HK-2 (cell line): Measurements from ENCODE around the gene F3.

Source experiments
- DNase-seq: peaks from one replicate; pipeline ENCODE4 v3.0.0-alpha.2; 2018; ENCODE audit not compliant: unreplicated experiment

F3 gene

DNA sequence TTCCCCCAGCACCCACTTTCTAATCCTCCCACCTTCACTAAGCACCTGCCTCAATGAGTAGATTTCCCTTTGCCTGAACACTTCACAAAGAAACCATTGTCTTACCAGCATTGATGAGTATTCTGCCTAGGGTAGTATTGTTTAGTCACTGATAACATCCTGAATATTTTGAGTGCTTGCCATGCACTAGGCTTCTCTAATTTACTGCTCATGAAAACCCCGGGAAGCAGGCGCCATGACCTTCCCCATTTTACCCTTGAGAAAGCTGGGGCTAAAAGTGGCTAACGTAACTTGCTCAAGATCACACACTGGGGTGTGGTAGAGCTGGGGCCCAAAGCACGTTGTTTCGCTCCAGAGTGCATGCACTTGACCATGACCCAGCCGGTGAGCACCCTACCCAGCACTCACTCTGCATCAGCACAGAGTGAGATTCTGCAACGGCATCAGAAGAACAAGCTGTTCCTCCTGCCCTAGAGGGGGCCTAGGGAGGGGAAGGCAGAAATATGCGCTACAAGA is 10.6 kb upstream of the F3 start:
- no peak for DNase-seq

DNA sequence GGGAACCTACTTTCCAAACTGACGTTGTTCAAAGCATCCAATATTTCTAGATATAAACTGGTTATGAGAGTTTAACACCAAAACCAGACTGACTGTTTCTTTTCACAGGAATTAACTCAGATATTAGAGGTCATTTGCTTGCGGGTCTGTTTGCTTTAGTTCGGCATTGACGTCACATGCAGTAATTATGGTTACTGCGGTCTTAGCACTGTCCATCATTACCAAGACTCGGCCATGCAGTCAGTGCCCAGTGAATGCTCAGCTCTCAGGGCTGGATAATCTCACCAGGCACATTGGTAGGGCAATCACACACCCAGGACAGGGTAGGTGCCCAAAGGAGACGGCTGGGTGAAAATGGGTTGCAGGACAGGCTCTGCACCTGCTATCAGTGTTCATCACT is 9.9 kb upstream of the F3 start:
- DNase-seq: no peak

DNA sequence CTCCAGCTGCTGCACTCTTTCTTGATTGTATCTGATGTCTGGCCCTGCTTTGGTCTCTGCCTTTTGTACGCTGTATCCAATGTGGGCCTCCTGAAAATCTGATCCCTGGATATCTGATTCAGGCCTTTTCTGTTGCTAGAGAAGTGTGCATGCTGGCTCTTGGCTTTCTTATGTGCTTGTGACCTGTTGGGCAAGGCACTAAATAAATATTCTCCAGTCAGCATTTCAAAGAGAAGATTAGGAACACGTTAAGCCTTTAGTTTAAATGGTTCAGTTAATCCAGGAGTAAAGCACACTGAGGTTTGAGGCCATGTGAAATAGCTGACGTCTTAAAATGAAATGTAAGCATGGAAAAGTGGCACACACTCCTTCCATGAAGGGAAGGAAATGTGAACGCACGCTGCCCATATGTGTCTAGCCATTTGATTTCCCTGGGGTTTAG is 9.3 kb upstream of the F3 start:
- no peak for DNase-seq

DNA sequence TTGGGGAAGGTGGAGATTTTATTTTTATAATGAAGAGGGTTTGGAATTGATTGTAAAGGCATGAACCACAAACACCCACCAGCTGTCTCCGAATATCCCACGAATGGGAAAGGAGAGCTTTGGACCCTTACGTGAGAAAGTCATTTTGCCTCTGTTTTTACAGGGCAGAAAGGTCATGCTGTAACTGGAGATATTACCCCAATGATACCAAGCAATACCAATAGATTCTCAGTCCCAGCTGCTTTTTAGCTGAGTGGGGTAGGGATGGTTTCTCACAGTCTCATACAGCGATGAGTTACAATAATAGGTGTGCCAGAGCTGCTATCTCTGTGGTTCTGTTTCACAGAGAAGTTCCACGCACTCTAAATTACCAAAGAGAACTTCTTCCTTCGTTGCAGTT is 8.8 kb upstream of the F3 start:
- no peak for DNase-seq

DNA sequence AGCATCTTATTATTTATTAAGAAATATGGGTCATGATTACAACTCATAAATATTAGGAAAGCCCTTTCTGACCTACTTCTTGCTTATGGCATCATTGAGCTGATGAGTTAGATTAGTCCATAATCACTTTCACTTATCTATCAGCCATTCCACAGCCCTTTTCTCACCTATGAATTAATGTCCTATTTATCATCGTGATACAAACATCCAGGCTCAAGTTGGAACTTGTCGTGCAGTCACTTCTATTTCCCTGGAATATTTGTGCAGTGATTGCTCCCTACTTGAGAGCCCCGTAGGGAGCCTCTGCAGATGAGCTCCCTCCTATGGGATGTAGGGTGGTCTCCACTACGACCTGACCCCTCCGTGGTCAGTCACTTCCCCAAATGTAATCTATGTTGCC is 8.1 kb upstream of the F3 start:
- no peak for DNase-seq

DNA sequence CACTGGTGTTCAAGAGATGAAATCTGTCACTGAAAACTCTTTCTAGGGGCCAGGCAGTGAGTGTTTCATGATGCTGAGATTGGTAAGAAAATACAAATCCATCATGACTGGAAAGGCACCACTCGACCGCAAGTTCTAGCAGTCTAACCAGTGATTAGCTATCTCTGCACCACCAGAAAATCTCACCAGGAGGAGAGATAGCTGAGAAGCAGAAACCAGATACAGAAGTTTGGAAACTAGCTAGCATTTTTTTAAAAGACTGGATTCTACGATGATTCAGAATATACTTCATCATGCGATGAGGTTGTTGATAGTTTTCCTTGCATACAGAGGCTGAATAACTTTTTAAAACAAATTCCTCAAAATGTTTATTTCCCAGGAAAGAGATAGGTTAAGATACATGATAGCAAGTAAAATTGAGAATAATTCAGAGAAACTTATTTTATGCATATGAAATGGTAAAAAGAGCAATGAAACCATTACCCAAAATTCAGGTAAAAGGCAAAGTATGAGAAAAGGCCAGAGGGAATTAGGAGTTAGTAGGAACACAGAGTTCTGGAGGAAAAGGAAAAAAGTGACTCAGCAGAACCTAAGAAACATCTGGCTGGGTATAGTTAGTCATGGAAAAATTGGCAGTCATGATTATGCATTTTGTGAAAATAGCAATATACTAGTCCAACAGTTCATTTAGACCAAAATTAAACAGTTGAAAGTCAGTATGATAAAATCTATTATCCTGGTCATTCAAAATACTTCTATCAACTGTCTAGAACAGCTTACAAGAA is 3.3 kb upstream of the F3 start:
- no peak for DNase-seq

DNA sequence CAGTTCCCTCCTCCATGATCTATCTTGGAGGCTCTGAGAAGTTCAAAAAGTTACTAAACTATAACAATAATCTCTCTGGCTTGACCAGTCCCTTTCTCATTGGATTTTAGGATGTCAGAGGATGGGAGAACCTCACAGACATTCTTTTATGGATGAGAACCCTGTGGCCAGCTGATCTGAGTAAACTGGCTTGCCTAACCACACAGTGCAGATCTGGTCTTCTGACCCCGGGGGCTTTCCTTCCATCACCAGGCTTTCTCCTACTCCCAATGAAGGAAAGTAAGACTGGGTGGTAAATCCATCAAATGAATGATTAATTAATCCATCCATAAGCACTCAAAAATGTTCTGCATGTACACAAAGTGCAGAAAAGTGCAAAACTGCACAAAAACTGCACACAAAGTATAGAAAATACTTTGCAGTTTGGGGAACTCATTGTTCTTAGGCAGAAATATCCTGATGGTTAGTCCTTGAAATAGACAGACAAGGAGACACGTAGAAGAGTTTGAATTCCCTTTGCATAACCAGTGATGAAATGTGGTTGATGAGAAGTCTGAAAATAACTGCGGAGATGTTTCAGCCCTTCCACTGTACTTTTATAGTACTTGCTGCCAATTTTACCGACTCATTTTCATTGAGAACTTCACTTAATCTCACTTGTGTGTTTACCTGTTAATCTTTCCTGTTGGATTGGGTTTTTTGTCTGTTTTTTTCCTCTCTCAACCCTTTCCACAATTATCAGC is 2.5 kb upstream of the F3 start:
- no peak for DNase-seq

DNA sequence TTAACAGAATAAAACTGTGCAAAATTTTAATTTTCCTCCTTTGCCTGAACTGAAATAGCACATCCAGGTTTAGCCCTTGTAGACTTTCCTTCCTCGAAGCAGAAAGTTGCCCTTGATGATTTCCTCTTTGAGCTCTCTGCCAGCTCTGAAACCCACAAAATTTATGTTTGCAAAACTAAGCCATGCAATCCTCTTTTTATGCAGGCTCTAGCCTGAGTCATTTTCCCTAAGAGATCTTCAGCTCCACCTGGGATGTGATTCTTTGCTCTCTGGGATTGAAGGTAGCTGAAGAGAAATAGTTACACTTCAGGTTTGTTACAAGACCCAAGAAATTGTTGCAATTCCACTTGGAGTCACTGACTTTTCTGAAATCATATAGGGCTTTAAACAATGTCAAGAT is 1.4 kb upstream of the F3 start:
- DNase-seq: no peak

DNA sequence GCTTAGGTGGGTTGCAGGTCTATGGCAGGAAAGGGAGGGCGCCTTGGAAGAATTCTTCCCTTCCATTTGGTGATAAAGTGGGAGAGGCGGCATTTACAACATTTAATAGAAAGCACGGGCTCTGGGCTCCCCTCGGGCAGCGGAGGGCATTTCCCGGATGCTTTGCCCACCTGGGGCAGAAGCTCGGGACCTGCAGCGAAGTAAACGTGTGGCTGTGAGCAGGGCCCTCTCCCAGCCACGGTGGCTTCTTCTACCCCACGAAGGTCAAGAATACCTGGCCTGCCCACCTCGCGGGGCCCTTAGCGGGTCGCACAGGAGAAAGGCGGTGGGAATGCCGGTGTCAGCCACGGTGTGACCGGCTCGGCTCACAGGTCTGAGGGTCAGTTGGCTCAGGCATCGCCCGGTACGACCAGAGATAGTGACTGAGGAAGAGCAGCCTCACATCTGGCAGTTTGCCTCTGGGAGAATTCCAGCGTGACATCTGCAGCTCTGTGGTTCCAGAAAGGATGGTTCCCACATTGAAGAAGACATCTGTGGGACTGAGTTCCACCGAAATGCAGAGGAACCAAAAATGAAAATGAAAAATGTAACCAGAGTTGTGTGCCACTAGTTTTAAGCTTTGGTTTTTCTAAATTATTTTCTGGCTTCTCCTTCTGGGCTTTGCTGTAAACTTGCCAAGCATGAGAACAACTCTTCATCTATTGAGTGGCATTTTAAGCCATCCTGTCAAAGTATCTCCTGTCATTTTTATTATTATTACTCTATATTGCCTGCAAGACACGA is 720 bp upstream of the F3 start:
- DNase-seq: no peak

DNA sequence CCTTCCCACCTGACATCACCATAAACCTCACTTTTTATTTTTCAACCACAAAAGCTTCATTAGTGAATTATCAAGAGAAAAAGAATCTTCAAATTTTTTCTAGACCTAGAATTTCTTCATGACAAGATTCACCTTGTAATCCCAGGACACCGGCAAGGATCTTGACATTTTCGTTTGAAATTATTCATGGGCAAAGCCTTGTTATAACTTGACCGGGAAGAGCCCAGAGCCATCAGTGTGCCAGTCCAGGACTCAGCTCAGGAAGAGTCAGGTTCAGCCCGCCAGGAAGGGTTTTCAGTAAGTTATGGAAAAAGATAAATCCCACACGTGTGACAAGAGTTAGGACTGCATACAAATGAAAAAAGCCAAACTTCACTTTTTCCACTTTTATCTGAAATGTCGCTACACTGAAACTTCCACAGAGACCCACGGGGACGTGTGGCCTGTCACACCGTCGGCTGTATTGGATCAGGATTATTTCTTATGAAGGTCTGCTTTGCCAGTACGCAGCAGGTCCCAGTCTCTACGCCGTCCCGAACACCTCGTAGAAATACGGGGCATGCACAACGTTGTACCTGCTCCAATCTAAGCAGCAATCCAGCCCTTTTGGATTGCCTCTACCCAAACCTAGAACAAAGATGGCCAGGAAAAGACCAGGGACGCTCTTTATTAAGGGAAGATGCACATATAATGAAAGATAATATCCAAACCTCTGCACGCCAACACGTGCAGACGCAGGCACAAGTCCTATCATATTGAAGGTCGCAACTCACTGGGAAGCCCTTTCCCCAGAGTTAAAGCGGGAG is 916 bp downstream of the F3 start:
- DNase-seq: peak; percentile 22

DNA sequence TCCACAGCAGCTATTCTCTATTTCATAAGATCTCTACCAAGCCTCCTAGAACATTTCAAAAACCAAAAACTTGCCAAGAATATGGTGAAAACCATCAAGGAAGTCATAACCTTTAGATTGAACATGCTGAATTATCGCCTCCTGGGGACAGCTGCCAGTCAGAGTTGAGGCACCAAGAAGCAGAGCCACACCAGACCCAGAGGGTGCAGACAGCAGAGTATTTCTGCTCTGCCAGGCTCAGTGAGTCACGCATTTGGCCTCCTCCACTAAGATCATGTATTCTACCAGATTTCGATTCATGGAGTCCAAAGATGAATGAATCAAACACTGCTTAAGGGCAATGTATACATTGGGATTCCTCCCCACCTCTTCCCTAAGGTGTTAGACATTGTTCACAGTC is 2.1 kb downstream of the F3 start:
- DNase-seq: peak; percentile 41

DNA sequence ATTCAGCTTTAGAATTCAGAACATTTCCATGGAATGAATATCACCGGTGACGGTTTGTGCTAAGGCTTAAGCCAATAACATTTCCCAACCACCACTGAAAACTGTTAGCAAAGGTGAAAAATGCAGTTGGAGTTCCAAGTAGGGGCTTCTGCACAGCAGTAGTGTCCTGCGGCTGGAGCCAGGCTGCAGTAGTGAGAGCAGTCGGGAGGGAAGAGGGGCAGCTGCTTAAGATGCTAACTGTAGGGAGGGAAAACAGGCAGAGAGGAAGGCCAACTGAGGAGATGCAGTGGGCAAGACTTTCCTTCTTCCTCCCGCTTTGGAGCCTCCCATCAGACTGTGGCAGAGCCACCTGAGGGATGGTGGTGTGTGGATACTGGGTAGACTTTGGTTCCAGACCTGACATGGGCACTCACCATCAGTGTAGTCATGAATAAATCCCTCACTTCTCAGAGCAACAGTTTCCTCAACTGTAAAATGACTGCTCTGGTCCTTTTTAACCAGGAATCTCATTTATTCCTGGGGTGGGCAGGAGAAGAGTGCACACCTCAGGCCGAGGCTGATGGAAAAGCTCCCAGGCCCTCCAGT is 3.2 kb downstream of the F3 start:
- DNase-seq: no peak

DNA sequence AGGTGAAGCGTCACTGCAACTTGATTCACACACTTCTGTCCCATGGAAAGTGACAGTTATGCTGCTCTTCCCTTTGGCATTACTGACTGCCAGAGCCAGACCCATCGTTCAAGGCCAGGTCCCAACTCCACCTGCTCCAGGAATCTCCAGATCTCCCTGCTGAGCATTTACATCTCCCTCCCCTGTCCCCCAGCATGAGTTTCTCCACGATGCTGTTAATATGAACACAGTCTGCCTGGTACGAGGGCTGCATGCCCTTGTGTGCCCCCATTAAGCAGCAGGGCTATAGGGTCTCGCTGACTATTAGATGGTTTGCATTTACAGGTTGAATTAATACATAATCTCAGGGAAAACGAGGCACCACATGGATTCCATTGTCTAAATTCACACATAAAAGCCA is 4.3 kb downstream of the F3 start:
- no peak for DNase-seq

DNA sequence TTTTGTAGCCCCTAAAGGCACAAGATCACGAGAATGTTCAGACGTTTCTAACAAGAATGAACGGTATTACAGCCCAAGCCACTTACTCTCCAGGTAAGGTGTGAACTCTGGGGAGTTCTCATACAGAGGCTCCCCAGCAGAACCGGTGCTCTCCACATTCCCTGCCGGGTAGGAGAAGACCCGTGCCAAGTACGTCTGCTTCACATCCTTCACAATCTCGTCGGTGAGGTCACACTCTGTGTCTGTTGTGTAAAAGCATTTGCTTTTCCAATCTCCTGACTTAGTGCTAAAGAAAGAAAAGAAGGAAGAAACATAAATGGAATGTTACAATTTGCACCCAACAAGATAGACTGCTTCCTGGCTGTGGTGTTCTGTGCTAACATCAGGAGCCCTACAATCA is 5.7 kb downstream of the F3 start:
- DNase-seq: no peak

DNA sequence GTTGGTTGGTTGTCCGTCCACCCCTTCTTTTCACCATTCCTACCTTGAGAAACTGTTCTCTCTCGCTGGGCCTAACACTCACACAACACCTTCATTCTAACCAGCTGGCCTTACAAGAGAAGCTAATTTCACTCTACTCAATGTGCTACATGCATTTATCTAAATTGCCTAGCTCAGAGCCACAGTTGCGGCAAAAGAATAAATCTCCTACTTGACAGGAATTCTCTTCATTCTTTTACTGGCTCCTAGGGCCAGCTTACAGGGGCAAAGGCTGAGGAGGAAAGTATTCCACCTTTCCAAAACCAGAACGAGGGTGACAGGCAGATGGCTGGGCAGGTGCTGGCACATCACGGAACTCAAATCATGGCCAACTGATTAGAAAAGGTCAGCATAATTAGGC is 6.5 kb downstream of the F3 start:
- no peak for DNase-seq

DNA sequence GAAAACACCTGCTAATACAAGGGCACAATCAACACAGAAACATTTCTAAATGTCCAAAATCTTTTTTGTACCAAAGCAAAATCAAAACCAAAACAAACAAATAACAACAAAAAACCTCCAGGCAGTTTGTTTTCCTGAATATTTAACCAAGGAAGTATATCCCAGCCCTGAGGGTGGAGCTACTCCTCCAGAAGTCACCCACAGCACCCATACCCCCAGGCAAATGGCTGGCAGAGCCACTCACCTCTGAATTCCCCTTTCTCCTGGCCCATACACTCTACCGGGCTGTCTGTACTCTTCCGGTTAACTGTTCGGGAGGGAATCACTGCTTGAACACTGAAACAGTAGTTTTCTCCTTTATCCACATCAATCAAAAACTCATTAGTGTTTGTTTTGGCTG is 9.5 kb downstream of the F3 start:
- no peak for DNase-seq

DNA sequence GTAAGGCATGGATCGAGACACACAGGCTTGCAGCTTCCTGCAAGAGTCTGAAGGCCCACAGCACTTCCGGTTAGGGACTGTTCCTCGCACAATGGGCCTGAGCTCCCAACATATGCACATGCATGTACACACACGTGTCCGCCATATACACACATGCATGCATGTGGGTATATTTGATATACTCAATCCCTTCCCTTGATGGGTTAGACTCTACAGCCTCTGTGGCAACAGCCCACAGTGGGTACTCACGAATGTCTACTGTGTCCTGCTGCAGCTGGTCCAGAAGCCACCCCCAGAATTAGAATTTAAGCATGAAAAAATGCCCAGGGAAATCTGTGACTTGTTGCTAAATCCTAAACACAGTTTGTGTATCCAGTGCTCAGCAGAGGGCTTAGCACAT is 9.9 kb downstream of the F3 start:
- DNase-seq: no peak

DNA sequence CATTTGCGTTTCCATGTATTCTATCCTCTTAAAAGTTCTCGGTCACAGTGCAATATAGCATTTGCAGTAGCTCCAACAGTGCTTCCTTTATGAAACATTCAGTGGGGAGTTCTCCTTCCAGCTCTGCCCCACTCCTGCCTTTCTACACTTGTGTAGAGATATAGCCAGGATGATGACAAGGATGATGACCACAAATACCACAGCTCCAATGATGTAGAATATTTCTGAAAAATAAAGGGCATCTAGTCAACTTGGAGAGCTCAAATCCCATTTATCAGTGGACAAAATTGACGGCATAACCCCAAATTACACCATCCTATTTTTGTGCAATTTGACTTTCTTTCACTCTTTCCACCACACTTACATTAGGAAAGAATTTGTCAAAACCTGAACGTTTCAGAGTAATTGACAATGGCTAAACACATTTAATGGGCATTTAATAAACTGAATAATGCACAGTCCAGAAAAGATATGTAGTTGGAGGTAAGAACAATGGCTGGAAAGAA is 11.1 kb downstream of the F3 start:
- no peak for DNase-seq

DNA sequence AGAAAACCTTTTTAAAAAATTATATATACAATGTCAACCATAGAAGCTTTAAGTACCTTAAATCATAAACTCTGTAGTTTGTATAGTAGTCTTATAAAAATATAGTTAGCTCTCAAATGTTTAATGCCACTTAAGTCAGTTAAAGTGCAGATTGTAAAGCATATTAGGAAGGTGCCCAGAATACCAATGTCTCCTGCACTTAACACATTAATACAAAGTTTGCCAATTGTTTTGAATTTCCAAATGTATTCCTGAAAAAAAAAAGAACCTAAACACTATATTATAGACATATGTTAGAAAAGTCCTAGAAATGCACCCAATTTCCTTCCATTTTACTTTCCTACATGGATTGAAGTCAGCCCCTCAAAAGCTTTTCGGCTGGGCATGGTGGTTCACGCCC is 12.1 kb downstream of the F3 start:
- DNase-seq: no peak

DNA sequence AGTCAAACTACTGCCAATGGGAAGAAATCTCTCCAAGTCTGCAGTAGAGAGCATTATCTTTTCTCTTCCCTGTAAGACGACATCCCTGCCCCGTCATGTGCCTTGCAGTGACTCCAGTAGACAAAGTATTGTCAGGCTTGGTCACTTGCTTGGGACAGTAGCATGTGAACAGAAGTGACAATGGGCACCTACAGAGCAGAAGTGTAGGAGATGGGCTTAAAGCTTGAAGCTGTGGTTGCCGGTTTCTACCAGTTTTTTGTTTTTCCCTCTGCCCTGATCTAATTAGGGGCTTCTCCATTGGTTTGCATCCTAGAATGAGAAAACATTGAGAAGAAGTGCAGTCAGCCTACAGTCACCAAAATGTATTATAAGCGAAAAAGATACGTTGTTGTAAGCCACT is 12.7 kb downstream of the F3 start:
- DNase-seq: no peak

DNA sequence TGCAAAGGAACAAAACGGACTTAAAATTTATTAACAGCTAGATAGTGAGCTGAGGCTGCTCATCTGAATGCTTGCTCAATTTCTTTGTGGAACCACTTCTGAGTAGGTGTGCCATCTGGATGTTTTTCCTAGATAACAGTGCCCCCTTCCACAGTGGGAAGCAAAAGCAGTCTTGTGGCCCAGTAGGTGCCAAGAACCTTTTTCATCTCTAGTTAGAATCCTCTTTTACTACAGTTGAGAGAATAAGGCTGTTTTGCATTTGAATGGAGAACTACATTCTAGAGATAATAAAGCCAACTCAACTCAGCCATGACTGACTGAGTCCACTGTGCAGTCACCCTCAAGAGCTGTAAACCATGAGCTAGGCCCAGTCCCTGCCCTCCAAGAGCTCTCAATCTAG is 13.3 kb downstream of the F3 start:
- peak; percentile 39 for DNase-seq
